OCI-LY3 (cell line): ENCODE results near the gene SMYD3.

ENCODE experiments used
- H2AFZ ChIP-seq: fragments of 200-600, 300-600 bp; shearing (Covaris generic); 2 replicates; pipeline ENCODE4 v1.6.0; 2014; ENCODE audit warnings: antibody characterized with exemption, low read depth, low read length
- H3K27ac ChIP-seq: fragments of 200-600, 300-600 bp; sonication (generic); 2 replicates; pipeline ENCODE4 v1.5.1; 2014; ENCODE audit warnings: mild to moderate bottlenecking, low read length, moderate library complexity, mixed read lengths
- H3K27me3 ChIP-seq: fragments of 200-600, 300-600 bp; sonication (generic); 2 replicates; pipeline ENCODE4 v1.6.1; 2014; ENCODE audit warnings: low read depth, low read length, mixed read lengths
- H3K36me3 ChIP-seq: fragments of 200-600, 300-600 bp; sonication (generic); replicated peaks from 2 replicates; pipeline ENCODE3; 2014; ENCODE audit warnings: low read depth, low read length, mixed read lengths
- H3K4me1 ChIP-seq: fragments of 300-600, 200-600 bp; sonication (generic); 2 replicates; pipeline ENCODE4 v1.6.1; 2014; ENCODE audit warnings: low read length, mixed read lengths
- H3K4me2 ChIP-seq: fragments of 200-600, 300-600 bp; sonication (generic); 2 replicates; pipeline ENCODE4 v1.6.1; 2014; ENCODE audit warnings: low read length, mixed read lengths
- H3K4me3 ChIP-seq: fragments of 300-600, 200-600 bp; sonication (generic); 2 replicates; pipeline ENCODE4 v1.5.1; 2014; ENCODE audit warnings: antibody characterized with exemption, mild to moderate bottlenecking, low read length, moderate library complexity
- H3K79me2 ChIP-seq: fragments of 300-600, 200-600 bp; shearing (Covaris generic); 2 replicates; pipeline ENCODE4 v1.6.1; 2014; ENCODE audit warnings: mild to moderate bottlenecking, low read length, mixed read lengths
- H3K9ac ChIP-seq: fragments of 300-600, 200-600 bp; shearing (Covaris generic); 2 replicates; pipeline ENCODE4 v1.6.0; 2014; ENCODE audit warnings: mild to moderate bottlenecking, low read length, moderate library complexity
- H3K9me3 ChIP-seq: fragments of 200-600, 300-600 bp; shearing (Covaris generic); 2 replicates; pipeline ENCODE4 v1.6.1; 2014; ENCODE audit warnings: low read length, mixed read lengths; ENCODE audit not compliant: insufficient read depth
- H4K20me1 ChIP-seq: fragments of 200-600, 300-600 bp; sonication (generic); 2 replicates; pipeline ENCODE4 v1.6.1; 2016; ENCODE audit warnings: low read length, mixed read lengths; ENCODE audit not compliant: insufficient read depth
- EZH2phosphoT487 ChIP-seq: fragments of 200-600 bp; shearing (Covaris generic); IDR thresholded peaks from 2 replicates; pipeline ENCODE4 v1.6.1; 2018; ENCODE audit warnings: antibody characterized with exemption, mixed run types, low read depth
- TF ChIP-seq, protein P1 (sequence below): fragments of 200-600, 300-600 bp; sonication (generic); IDR thresholded peaks from 2 replicates; pipeline ENCODE4 v1.5.1; 2014; ENCODE audit warnings: antibody characterized with exemption, low read length, low read depth

Gene SMYD3

DNA sequence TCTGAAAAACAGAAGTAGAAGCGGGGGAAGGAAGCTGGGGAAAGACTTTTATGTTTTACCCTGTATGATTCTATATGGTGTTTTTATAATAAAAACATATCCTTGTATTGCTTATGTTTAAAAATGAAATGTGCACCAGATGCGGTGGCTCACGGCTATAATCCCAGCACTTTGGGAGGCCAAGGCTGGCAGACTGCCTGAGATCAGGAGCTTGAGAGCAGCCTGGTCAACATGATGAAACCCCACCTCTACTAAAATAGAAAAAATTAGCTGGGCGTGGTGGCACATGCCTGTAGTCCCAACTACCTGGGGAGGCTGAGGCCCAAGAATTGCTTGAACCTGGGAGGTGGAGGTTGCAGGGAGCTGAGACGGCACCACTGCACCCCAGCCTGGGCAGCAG lies 155.4 kb downstream of the SMYD3 start:
- Histone ChIP-seq H2AFZ (no peak overlapping the region), H4K20me1 (no peaks in the 10 kb centered on the region), H3K9me3 (no peaks in the 10 kb centered on the region), H3K9ac (no peak overlapping the region), H3K4me3 (no peak overlapping the region), H3K4me2 (no peak overlapping the region), H3K36me3 (no peaks in the 10 kb centered on the region), H3K27ac (no peak overlapping the region), H3K4me1 (no peaks in the 10 kb centered on the region), H3K79me2 (no peaks in the 10 kb centered on the region), H3K27me3 (no peaks in the 10 kb centered on the region)
- no peak for TF ChIP-seq EZH2phosphoT487
- TF ChIP-seq, protein P1, sequence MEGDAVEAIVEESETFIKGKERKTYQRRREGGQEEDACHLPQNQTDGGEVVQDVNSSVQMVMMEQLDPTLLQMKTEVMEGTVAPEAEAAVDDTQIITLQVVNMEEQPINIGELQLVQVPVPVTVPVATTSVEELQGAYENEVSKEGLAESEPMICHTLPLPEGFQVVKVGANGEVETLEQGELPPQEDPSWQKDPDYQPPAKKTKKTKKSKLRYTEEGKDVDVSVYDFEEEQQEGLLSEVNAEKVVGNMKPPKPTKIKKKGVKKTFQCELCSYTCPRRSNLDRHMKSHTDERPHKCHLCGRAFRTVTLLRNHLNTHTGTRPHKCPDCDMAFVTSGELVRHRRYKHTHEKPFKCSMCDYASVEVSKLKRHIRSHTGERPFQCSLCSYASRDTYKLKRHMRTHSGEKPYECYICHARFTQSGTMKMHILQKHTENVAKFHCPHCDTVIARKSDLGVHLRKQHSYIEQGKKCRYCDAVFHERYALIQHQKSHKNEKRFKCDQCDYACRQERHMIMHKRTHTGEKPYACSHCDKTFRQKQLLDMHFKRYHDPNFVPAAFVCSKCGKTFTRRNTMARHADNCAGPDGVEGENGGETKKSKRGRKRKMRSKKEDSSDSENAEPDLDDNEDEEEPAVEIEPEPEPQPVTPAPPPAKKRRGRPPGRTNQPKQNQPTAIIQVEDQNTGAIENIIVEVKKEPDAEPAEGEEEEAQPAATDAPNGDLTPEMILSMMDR = no peak

DNA sequence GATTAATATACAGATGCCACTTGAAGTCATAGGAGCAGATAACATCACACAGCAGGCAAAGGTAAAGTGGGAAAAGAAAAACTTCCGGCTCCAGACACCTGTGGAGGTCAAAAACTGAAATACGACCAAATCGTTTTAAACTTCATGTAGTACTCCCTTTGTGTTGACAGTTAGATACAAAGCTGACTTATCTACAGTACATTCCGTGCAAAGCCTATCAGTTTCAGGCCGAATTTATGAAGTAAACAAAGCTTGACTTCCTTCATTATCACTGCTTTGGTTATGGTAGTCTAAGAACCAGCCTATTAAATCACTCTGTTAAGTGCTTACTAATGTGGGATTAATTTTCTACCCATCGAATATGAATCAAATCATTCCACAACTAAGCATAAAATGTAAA lies 156.3 kb downstream of the SMYD3 start:
- no peaks in the 10 kb centered on the region for H3K36me3 ChIP-seq
- H4K20me1 ChIP-seq = no peaks in the 10 kb centered on the region
- no peak overlapping the region for H3K4me2 ChIP-seq
- no peaks in the 10 kb centered on the region for H3K9me3 ChIP-seq
- no peaks in the 10 kb centered on the region for H3K79me2 ChIP-seq
- H2AFZ ChIP-seq = no peak overlapping the region
- no peaks in the 10 kb centered on the region for H3K27me3 ChIP-seq
- no peak overlapping the region for H3K9ac ChIP-seq
- H3K27ac ChIP-seq = no peak overlapping the region
- no peak for TF ChIP-seq EZH2phosphoT487
- TF ChIP-seq, protein P1 = no peak
- H3K4me1 ChIP-seq = no peaks in the 10 kb centered on the region
- H3K4me3 ChIP-seq = no peak overlapping the region

DNA sequence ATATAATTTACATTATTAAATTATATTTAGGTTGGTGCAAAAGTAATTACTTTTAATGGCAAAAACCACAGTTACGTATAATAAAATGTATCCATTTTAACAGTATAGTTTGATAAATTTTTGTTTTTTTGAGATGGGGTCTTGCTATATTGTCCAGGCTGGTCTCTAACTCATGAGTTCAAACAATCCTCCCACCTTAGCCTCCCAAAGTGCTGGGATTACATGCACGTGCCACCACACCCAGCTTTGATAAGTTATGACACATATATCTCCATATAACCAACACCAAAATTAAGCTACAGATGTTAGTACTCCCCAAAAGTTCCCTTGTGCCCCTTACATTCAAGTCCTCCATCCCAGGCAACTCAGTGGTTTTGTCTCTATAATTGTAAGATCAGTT lies 163.1 kb downstream of the SMYD3 start:
- Histone ChIP-seq H3K4me1 (peaks cover under 1% of the 10 kb centered on the region), H4K20me1 (no peaks in the 10 kb centered on the region), H3K27me3 (no peaks in the 10 kb centered on the region), H3K36me3 (peaks cover 9% of the 10 kb centered on the region), H2AFZ (no peak overlapping the region), H3K9me3 (no peaks in the 10 kb centered on the region), H3K4me2 (no peak overlapping the region), H3K9ac (no peak overlapping the region), H3K4me3 (no peak overlapping the region), H3K27ac (no peak overlapping the region), H3K79me2 (no peaks in the 10 kb centered on the region)
- no peak for TF ChIP-seq EZH2phosphoT487
- TF ChIP-seq, protein P1 = no peak

DNA sequence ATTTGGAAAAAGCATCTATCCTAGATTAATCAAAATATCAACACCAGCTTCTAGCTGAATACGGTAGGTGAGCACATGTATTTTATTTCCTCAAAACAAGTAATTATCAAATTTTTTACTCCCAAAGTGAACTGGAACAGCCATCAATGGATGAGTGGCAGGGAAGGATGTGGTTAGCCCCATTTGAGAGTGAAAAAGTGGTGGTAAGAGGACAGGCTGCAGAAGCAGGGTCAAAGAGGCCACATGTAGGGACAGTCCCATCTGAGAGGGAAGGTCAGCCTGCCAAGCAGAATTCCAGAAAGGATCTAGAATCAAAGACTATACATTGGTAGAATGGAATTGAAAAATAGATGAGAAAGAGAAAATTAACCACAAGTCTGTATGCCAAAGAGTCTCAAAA lies 163.8 kb downstream of the SMYD3 start:
- Histone ChIP-seq H3K9me3 (no peaks in the 10 kb centered on the region), H3K36me3 (peaks cover 9% of the 10 kb centered on the region), H3K9ac (no peak overlapping the region), H3K27ac (no peak overlapping the region), H3K27me3 (no peaks in the 10 kb centered on the region), H3K79me2 (no peaks in the 10 kb centered on the region), H3K4me1 (peaks cover 8% of the 10 kb centered on the region), H4K20me1 (no peaks in the 10 kb centered on the region), H2AFZ (no peak overlapping the region), H3K4me2 (no peak overlapping the region), H3K4me3 (no peak overlapping the region)
- TF ChIP-seq, protein P1 = no peak
- no peak for TF ChIP-seq EZH2phosphoT487
